GM21576 (cell line): ENCODE measurements around the gene C3orf22.

Experiments
- ATAC-seq: cut with Tn5 transposase; IDR thresholded peaks from one replicate; pipeline ENCODE4 v1.9.1; 2021; ENCODE audit warnings: mild to moderate bottlenecking, moderate library complexity; ENCODE audit not compliant: unreplicated experiment

The C3orf22 gene

GRCh38 chr3:126516152-126516935 is 42.4 kb downstream of the C3orf22 start:
- ATAC-seq, result no peak

- no peak for ATAC-seq
Measured at GRCh38 chr3:126515066-126515706, 43.5 kb downstream of the C3orf22 start.

- no peak for ATAC-seq
Measured at GRCh38 chr3:126514161-126514560, 44.6 kb downstream of the C3orf22 start.

- ATAC-seq, result no peak
Measured at GRCh38 chr3:126512916-126513650, 45.6 kb downstream of the C3orf22 start.

GRCh38 chr3:126512026-126512425 is 46.7 kb downstream of the C3orf22 start:
- no peak for ATAC-seq

- no peak for ATAC-seq
Measured at GRCh38 chr3:126511291-126511690, 47.4 kb downstream of the C3orf22 start.

- no peak for ATAC-seq
Measured at GRCh38 chr3:126510308-126510910, 48.3 kb downstream of the C3orf22 start.

GRCh38 chr3:126509597-126510307 is 49.0 kb downstream of the C3orf22 start:
- ATAC-seq, result no peak

- ATAC-seq, result no peak
Measured at GRCh38 chr3:126508564-126508964, 50.2 kb downstream of the C3orf22 start.

- ATAC-seq, result no peak
Measured at GRCh38 chr3:126507886-126508285, 50.8 kb downstream of the C3orf22 start.

GRCh38 chr3:126503701-126504100 is 55.0 kb downstream of the C3orf22 start:
- no peak for ATAC-seq

- ATAC-seq, result no peak
Measured at GRCh38 chr3:126502656-126503055, 56.1 kb downstream of the C3orf22 start.

GRCh38 chr3:126501736-126502135 is 57.0 kb downstream of the C3orf22 start:
- no peak for ATAC-seq

- no peak for ATAC-seq
Measured at GRCh38 chr3:126501054-126501453, 57.7 kb downstream of the C3orf22 start.

GRCh38 chr3:126500016-126500415 is 58.7 kb downstream of the C3orf22 start:
- no peak for ATAC-seq
